HepG2 (cell line): ENCODE data around the gene DUS2. TPM values are rescaled to one million over a fixed set of nuclear protein-coding genes. Genes with fewer than 3 reads are reported as not detected.
A peak's percentile ranks its signal among the peaks of the same experiment; 100 is the strongest.

Experiments
- ATAC-seq: fragments of 200-7000 bp; cut with Tn5 transposase; 3 replicates; pipeline ENCODE4 v1.9.1; 2020; ENCODE audit warnings: mild to moderate bottlenecking, moderate library complexity
- BruUV-seq: library from RNA; stranded (reverse); fragments of 400-500 nt; replicated peaks from 2 replicates; lab custom pipeline; 2021; lab: Mats Ljungman, UMichigan
- CTCF ChIA-PET: fragments of 300-600 bp; formaldehyde crosslinking; extraction: SDS; loops from one replicate; lab custom pipeline; 2021; ENCODE audit warnings: low total read pairs, inconsistent platforms, low intra/inter-chr PET ratio; lab: Yijun Ruan, JAX
- POLR2A ChIA-PET: fragments of 350-600 bp; sonication (Branson Sonifier 250); formaldehyde crosslinking; loops from one replicate; lab custom pipeline; 2020; ENCODE audit warnings: antibody characterized with exemption, inconsistent platforms; lab: Yijun Ruan, JAX
- DNase-seq: peaks from one replicate; pipeline ENCODE4 v3.0.0-alpha.2; 2015; ENCODE audit warnings: low spot score
- FAIRE-seq: peaks from 3 replicates; lab custom pipeline; 2011; peaks lifted over from hg19 to GRCh38; lab: Jason Lieb, UNC
- H2AFZ ChIP-seq: one replicate; pipeline ENCODE4 v1.6.1; 2011; ENCODE audit warnings: low read length, inconsistent platforms
- H3K27ac ChIP-seq: fragments of 300-600 bp; 3 replicates; pipeline ENCODE4 v1.8.0; 2011; ENCODE audit warnings: mixed run types, mild to moderate bottlenecking, mixed read lengths, low read length, inconsistent platforms; ENCODE audit not compliant: insufficient read depth; ENCODE audit errors: extremely low read length
- H3K27me3 ChIP-seq, 2 experiments: fragments of 200-600 bp in 1 of 2; 2 replicates in 1 of 2; 3 replicates in 1 of 2; pipeline versions ENCODE4 v1.6.0 to v1.8.0; 2011; ENCODE audit warnings: low read length in 2 of 2, mild to moderate bottlenecking in 2 of 2, moderate library complexity in 2 of 2, inconsistent platforms in 1 of 2; ENCODE audit not compliant: insufficient read depth in 2 of 2, control insufficient read depth in 1 of 2
- H3K36me3 ChIP-seq, 2 experiments: fragments of 200-600 bp in 1 of 2; replicated peaks in 1 of 2; 2 replicates in 1 of 2; 3 replicates in 1 of 2; pipeline versions ENCODE4 v1.5.1 to v1.8.0; 2011; ENCODE audit warnings: low read length in 2 of 2, inconsistent platforms in 1 of 2; ENCODE audit not compliant: insufficient read depth in 2 of 2, control insufficient read depth in 1 of 2
- H3K4me1 ChIP-seq: 2 replicates; pipeline ENCODE4 v1.5.1; 2012; ENCODE audit warnings: low read length, inconsistent platforms; ENCODE audit not compliant: insufficient read depth
- H3K4me2 ChIP-seq: 2 replicates; pipeline ENCODE4 v1.6.0; 2011; ENCODE audit warnings: low read depth, low read length, inconsistent platforms
- H3K4me3 ChIP-seq, 3 experiments: fragments of 200-600 bp in 1 of 3; sonication (generic), shearing (Covaris generic) in 1 of 3; replicated peaks in 1 of 3; 2 replicates each; pipeline ENCODE4 v1.5.1; 2011 to 2016; ENCODE audit warnings: low read length in 3 of 3, inconsistent platforms in 2 of 3, low read depth in 2 of 3, mild to moderate bottlenecking in 2 of 3, control low read depth in 1 of 3, mixed read lengths in 1 of 3; ENCODE audit not compliant: insufficient read depth in 1 of 3
- H3K79me2 ChIP-seq: one replicate; pipeline ENCODE4 v1.6.1; 2011; ENCODE audit warnings: low read length, inconsistent platforms; ENCODE audit not compliant: insufficient read depth
- H3K9ac ChIP-seq: 2 replicates; pipeline ENCODE4 v1.6.0; 2011; ENCODE audit warnings: mild to moderate bottlenecking, low read depth, low read length, inconsistent platforms; ENCODE audit not compliant: insufficient read depth
- H3K9me3 ChIP-seq: 2 replicates; pipeline ENCODE4 v1.5.1; 2012; ENCODE audit warnings: mild to moderate bottlenecking, low read length
- H4K20me1 ChIP-seq: 2 replicates; pipeline ENCODE4 v1.6.0; 2011; ENCODE audit warnings: inconsistent platforms, mild to moderate bottlenecking, low read length, moderate library complexity; ENCODE audit not compliant: insufficient read depth
- AKAP8 ChIP-seq: sonication (generic); formaldehyde crosslinking; IDR thresholded peaks from 2 replicates; pipeline ENCODE4 v1.5.1; 2020; ENCODE audit warnings: mild to moderate bottlenecking, missing genetic modification reagents
- ARNT2 ChIP-seq: sonication (generic); formaldehyde crosslinking; IDR thresholded peaks from 2 replicates; pipeline ENCODE4 v1.8.0; 2022; ENCODE audit warnings: mild to moderate bottlenecking, low read depth, missing genetic modification reagents, moderate library complexity
- CENPX ChIP-seq: sonication (generic); formaldehyde crosslinking; IDR thresholded peaks from 2 replicates; pipeline ENCODE4 v1.9.0; 2021; ENCODE audit warnings: mild to moderate bottlenecking, missing genetic modification reagents, moderate library complexity
- CHD4 ChIP-seq: fragments of 200-600 bp; sonication (generic); IDR thresholded peaks from 2 replicates; pipeline ENCODE4 v1.7.0; 2017; ENCODE audit warnings: mild to moderate bottlenecking, low read length, borderline replicate concordance
- ELF3 ChIP-seq: IDR thresholded peaks from 2 replicates; pipeline ENCODE4 v1.6.1; 2016; ENCODE audit warnings: missing genetic modification reagents, missing compliant biosample characterization
- FOSL2 ChIP-seq: sonication (generic); formaldehyde crosslinking; IDR thresholded peaks from 2 replicates; pipeline ENCODE4 v1.4.0; 2020; ENCODE audit warnings: missing genetic modification reagents
- HNRNPK ChIP-seq: fragments of 200-400 bp; formaldehyde crosslinking; IDR thresholded peaks from 2 replicates; pipeline ENCODE4 v1.6.1; 2018; ENCODE audit warnings: low read length, low read depth, moderate library complexity, mild to moderate bottlenecking; ENCODE audit not compliant: poor library complexity, severe bottlenecking
- HOXA9 ChIP-seq: sonication (generic); formaldehyde crosslinking; IDR thresholded peaks from 2 replicates; pipeline ENCODE4 v1.8.1; 2022; ENCODE audit warnings: missing genetic modification reagents, mild to moderate bottlenecking, moderate library complexity, borderline replicate concordance
- KDM4B ChIP-seq: sonication (generic); formaldehyde crosslinking; IDR thresholded peaks from 2 replicates; pipeline ENCODE4 v1.4.0; 2020; ENCODE audit warnings: missing genetic modification reagents
- MZF1 ChIP-seq: sonication (generic); formaldehyde crosslinking; IDR thresholded peaks from 2 replicates; pipeline ENCODE4 v1.8.1; 2023; ENCODE audit warnings: mild to moderate bottlenecking, missing genetic modification reagents, borderline replicate concordance
- PAF1 ChIP-seq: IDR thresholded peaks from 2 replicates; pipeline ENCODE4 v1.6.1; 2016; ENCODE audit warnings: missing genetic modification reagents, missing compliant biosample characterization
- PATZ1 ChIP-seq: sonication (generic); formaldehyde crosslinking; IDR thresholded peaks from 2 replicates; pipeline ENCODE4 v1.4.0; 2020; ENCODE audit warnings: missing genetic modification reagents
- U2AF2 ChIP-seq: fragments of 200-400 bp; formaldehyde crosslinking; IDR thresholded peaks from 2 replicates; pipeline ENCODE4 v1.6.1; 2017; ENCODE audit warnings: low read depth, mild to moderate bottlenecking, low read length
- ZNF138 ChIP-seq: sonication (generic); formaldehyde crosslinking; IDR thresholded peaks from 2 replicates; pipeline ENCODE4 v1.5.0; 2020; ENCODE audit warnings: mild to moderate bottlenecking, low read depth, missing genetic modification reagents
- ZNF562 ChIP-seq: sonication (generic); formaldehyde crosslinking; IDR thresholded peaks from 2 replicates; pipeline ENCODE4 v1.8.0; 2022; ENCODE audit warnings: missing genetic modification reagents, borderline replicate concordance
- ZNF672 ChIP-seq: sonication (generic); formaldehyde crosslinking; IDR thresholded peaks from 2 replicates; pipeline ENCODE4 v1.8.1; 2022; ENCODE audit warnings: missing genetic modification reagents
- ZNF780A ChIP-seq: sonication (generic); formaldehyde crosslinking; IDR thresholded peaks from 2 replicates; pipeline ENCODE4 v1.8.0; 2022; ENCODE audit warnings: mild to moderate bottlenecking, missing genetic modification reagents, moderate library complexity
- WGBS: methylation state at CpG from one replicate; pipeline ENCODE4 v1.1.6; 2017; ENCODE audit warnings: low lambda C conversion rate; 5-methylcytosine and 5-hydroxymethylcytosine counted together
- in situ Hi-C: cut with HindIII; loops from 2 replicates; pipeline ENCODE4 v1.10.0; 2017; ENCODE audit warnings: low pct_unique_long_range_greater_than_20kb; ENCODE audit not compliant: extremely low pct_ligation_motif_present
- intact Hi-C: fragments of 100-400 bp; cut with micrococcal nuclease; formaldehyde crosslinking; loops from one replicate; pipeline ENCODE4 v1.10.0; 2022; ENCODE audit not compliant: unreplicated experiment
- polyA plus RNA-seq, 8 experiments: library from polyadenylated mRNA; depleted of rRNA in 3 of 8; stranded (reverse) in 7 of 8; unstranded in 1 of 8; fragments of >200 nt; fragmentation: Illumina TruSeq in 4 of 8; extraction: Trizol in 4 of 8; gene quantifications; 2 replicates each; pipeline versions ENCODE4 v1.2.1 to v1.2.3, GENCODE V29; 2011 to 2016; ENCODE audit warnings: low read depth in 4 of 8, missing spikeins in 1 of 8, mixed read lengths in 1 of 8; ENCODE audit not compliant: insufficient read depth in 1 of 8
- total RNA-seq, 5 experiments: library from RNA; depleted of rRNA; stranded (reverse); fragments of >200 nt; fragmentation: Illumina TruSeq; extraction: Trizol; gene quantifications; 2 replicates each; pipeline ENCODE4 v1.2.3, GENCODE V29; 2016; ENCODE audit warnings: low read depth in 1 of 5

DUS2 gene
- total and polyA plus RNA-seq, 2 of the 13 experiments (the other 11 are each of a cell fraction or from before 2014, with no cell fraction given) = 17.8 to 25.1 TPM

GRCh38 chr16:68089067-68089466 lies 66.0 kb downstream of the DUS2 start:
- H3K4me1 ChIP-seq = peaks cover 67% of the 10 kb centered on the region
- H3K9me3 ChIP-seq = no peaks in the 10 kb centered on the region
- H3K9ac ChIP-seq = 0 out of 2 replicates have a peak overlapping the region, but pooled peaks have one; percentile 11
- H4K20me1 ChIP-seq = peaks cover 63% of the 10 kb centered on the region
- intact Hi-C loops = loop anchor here (5.0 to 10.0 kb wide), 3 partner anchors 38 to 1064 kb away; partner anchors contain the start of gene CBFB
- DNase-seq (no peak), ATAC-seq (no peak), FAIRE-seq (no peak)
- ChIA-PET POLR2A (interaction anchor here (1.3 kb wide), 1 partner anchor 9 kb away, joined by 3 read pairs; no protein-coding TSS in a partner anchor), CTCF (no interaction called here)
- 78% methylated on average over 4 of the region's 4 CpGs for WGBS
- H3K4me2 ChIP-seq = peak overlapping the region; percentile 52
- no peaks in the 10 kb centered on the region for H3K36me3 ChIP-seq
- in situ Hi-C loops = loop anchor here (10.0 kb wide), 2 partner anchors 146 to 246 kb away; partner anchors contain the start of gene ESRP2
- no peak overlapping the region for H3K27ac ChIP-seq
- no TSS peak for BruUV-seq
- H2AFZ ChIP-seq = no peak overlapping the region
- H3K79me2 ChIP-seq = peaks cover 84% of the 10 kb centered on the region
- no peaks in the 10 kb centered on the region; a peak in 1 of 5 replicates for H3K27me3 ChIP-seq
- peak overlapping the region in 2 of 3 experiments; percentile 14 to 15; a peak in 2 of 6 replicates for H3K4me3 ChIP-seq
- no peak for TF ChIP-seq ARNT2 (CRISPR knock-in tag)
- no peak for TF ChIP-seq FOSL2 (CRISPR knock-in tag)
- TF ChIP-seq ZNF562 (CRISPR knock-in tag) = no peak
- no peak for TF ChIP-seq CHD4
- TF ChIP-seq, all 625 proteins: peak for 0

GRCh38 chr16:68090130-68090529 lies 67.0 kb downstream of the DUS2 start:
- CTCF ChIA-PET = no interaction called here
- peaks cover 73% of the 10 kb centered on the region for H3K4me1 ChIP-seq
- in situ Hi-C loops = no loop called here

More at GRCh38 chr16:68090130-68090529, 67.0 kb downstream of the DUS2 start:
- POLR2A ChIA-PET = interaction anchor here (2.9 kb wide), 1 partner anchor 10 kb away, joined by 13 read pairs; no protein-coding TSS in a partner anchor
- ATAC-seq = no peak
- intact Hi-C loops = loop anchor here (10.0 kb wide), 1 partner anchor 65 kb away; no protein-coding TSS in a partner anchor
- Histone ChIP-seq H3K36me3 (no peaks in the 10 kb centered on the region), H3K9me3 (no peaks in the 10 kb centered on the region), H2AFZ (no peak overlapping the region), H3K9ac (no peak overlapping the region; the same call in 1 of the 2 replicates), H3K27ac (peak overlapping the region; percentile 2), H3K4me3 (no peak overlapping the region), H4K20me1 (peaks cover 72% of the 10 kb centered on the region), H3K27me3 (no peaks in the 10 kb centered on the region; a peak in 1 of 5 replicates), H3K79me2 (peaks cover 95% of the 10 kb centered on the region), H3K4me2 (peak overlapping the region; percentile 52)
- no peak for TF ChIP-seq PATZ1 (CRISPR knock-in tag)
- TF ChIP-seq ZNF780A (CRISPR knock-in tag) = no peak
- no peak for TF ChIP-seq U2AF2
- TF ChIP-seq ZNF138 = no peak
- TF ChIP-seq CENPX (CRISPR knock-in tag) = no peak
- no peak for TF ChIP-seq KDM4B (CRISPR knock-in tag)
- no peak for TF ChIP-seq AKAP8 (CRISPR knock-in tag)
- TF ChIP-seq HNRNPK = peak; percentile 62
- TF ChIP-seq PAF1 (CRISPR knock-in tag) = no peak
- 0 out of 2 replicates have a peak, but pooled peaks have one; percentile 12 for TF ChIP-seq ELF3
- no peak for TF ChIP-seq HOXA9 (CRISPR knock-in tag)
- no peak for TF ChIP-seq ZNF672 (CRISPR knock-in tag)
- TF ChIP-seq MZF1 (CRISPR knock-in tag) = no peak
- no peak for FAIRE-seq
- DNase-seq = no peak
- BruUV-seq = no TSS peak
- WGBS = 48% methylated on average over 3 of the region's 3 CpGs
